SK-N-SH (cell line): ENCODE results near the gene C3orf85. TPM values are rescaled to one million over a fixed set of nuclear protein-coding genes. Genes with fewer than 3 reads are reported as not detected.
"Not testable (repeated sequence)": the region's sequence is repeated elsewhere in the genome, so short reads cannot be mapped to it uniquely, and the experiment has no call there.

Source experiments
- CTCF ChIA-PET: fragments of 300-600, 350-600 bp; formaldehyde crosslinking; extraction: SDS; loops from one replicate; lab custom pipeline; 2021; lab: Yijun Ruan, JAX
- POLR2A ChIA-PET: fragments of 350-600 bp; sonication (Branson Sonifier 250); formaldehyde crosslinking; extraction: SDS; loops from one replicate; lab custom pipeline; 2020; ENCODE audit warnings: antibody characterized with exemption, inconsistent platforms; lab: Yijun Ruan, JAX
- DNase-seq: peaks from one replicate; pipeline ENCODE4 v3.0.0; 2012
- H2AFZ ChIP-seq: fragments of 200-600 bp; sonication (generic); 2 replicates; pipeline ENCODE4 v1.8.1; 2016; ENCODE audit warnings: antibody characterized with exemption, mild to moderate bottlenecking, low read depth
- H3F3A ChIP-seq: fragments of 200-600 bp; sonication (generic); replicated peaks from 2 replicates; pipeline ENCODE3; 2016; ENCODE audit warnings: antibody characterized with exemption, mild to moderate bottlenecking; ENCODE audit not compliant: insufficient read depth
- H3K27ac ChIP-seq, 2 experiments: fragments of 200-500 bp in 1 of 2; fragments of 200-600 bp in 1 of 2; sonication (Bioruptor generic) in 1 of 2; sonication (generic), shearing (Covaris generic) in 1 of 2; 2 replicates each; pipeline versions ENCODE4 v1.5.1 to v1.6.1; 2014 to 2016; ENCODE audit warnings: low read depth in 2 of 2, inconsistent platforms in 1 of 2, low read length in 1 of 2, mild to moderate bottlenecking in 1 of 2, mixed read lengths in 1 of 2
- H3K27me3 ChIP-seq: fragments of 200-600 bp; sonication (generic), shearing (Covaris generic); 2 replicates; pipeline ENCODE4 v1.6.1; 2016; ENCODE audit warnings: mixed run types; ENCODE audit not compliant: insufficient read depth
- H3K36me3 ChIP-seq, 2 experiments: fragments of 200-500 bp in 1 of 2; fragments of 200-600 bp in 1 of 2; sonication (Bioruptor generic) in 1 of 2; sonication (generic) in 1 of 2; replicated peaks in 1 of 2; 2 replicates each; pipeline versions ENCODE3 to v1.5.1; 2014 to 2016; ENCODE audit warnings: low read length in 1 of 2, mild to moderate bottlenecking in 1 of 2; ENCODE audit not compliant: insufficient read depth in 2 of 2, control insufficient read depth in 1 of 2
- H3K4me1 ChIP-seq, 2 experiments: fragments of 200-500 bp in 1 of 2; fragments of 200-600 bp in 1 of 2; sonication (Bioruptor generic) in 1 of 2; sonication (generic), shearing (Covaris generic) in 1 of 2; 2 replicates each; pipeline versions ENCODE4 v1.5.1 to v1.6.1; 2014 to 2016; ENCODE audit warnings: low read depth in 1 of 2, low read length in 1 of 2, mixed run types in 1 of 2; ENCODE audit not compliant: insufficient read depth in 2 of 2, control insufficient read depth in 1 of 2
- H3K4me2 ChIP-seq: fragments of 200-600 bp; sonication (generic), shearing (Covaris generic); 2 replicates; pipeline ENCODE4 v1.6.1; 2017; ENCODE audit warnings: mixed run types
- H3K4me3 ChIP-seq, 2 experiments: fragments of 200-500 bp in 1 of 2; fragments of 200-600 bp in 1 of 2; sonication (Bioruptor generic) in 1 of 2; sonication (generic), shearing (Covaris generic) in 1 of 2; 2 replicates each; pipeline versions ENCODE4 v1.5.1 to v1.8.1; 2014 to 2016; ENCODE audit warnings: low read depth in 2 of 2, inconsistent platforms in 1 of 2, low read length in 1 of 2, mild to moderate bottlenecking in 1 of 2, mixed read lengths in 1 of 2, moderate library complexity in 1 of 2
- H3K79me2 ChIP-seq: fragments of 200-600 bp; sonication (generic); 2 replicates; pipeline ENCODE4 v1.8.1; 2017; ENCODE audit warnings: mild to moderate bottlenecking; ENCODE audit not compliant: insufficient read depth
- H3K9ac ChIP-seq: fragments of 200-600 bp; sonication (generic); 2 replicates; pipeline ENCODE4 v1.6.1; 2017; ENCODE audit warnings: mixed run types
- H3K9me2 ChIP-seq: fragments of 200-600 bp; sonication (generic); 2 replicates; pipeline ENCODE4 v1.6.1; 2017; ENCODE audit warnings: mixed run types
- H3K9me3 ChIP-seq: fragments of 200-600 bp; sonication (generic); 2 replicates; pipeline ENCODE4 v1.6.1; 2017; ENCODE audit warnings: mixed run types, mild to moderate bottlenecking, moderate library complexity
- H4K20me1 ChIP-seq: fragments of 200-600 bp; sonication (generic); 2 replicates; pipeline ENCODE4 v1.6.1; 2017; ENCODE audit warnings: mild to moderate bottlenecking, mixed run types; ENCODE audit not compliant: insufficient read depth
- CHD2 ChIP-seq: fragments of 150-350 bp; IDR thresholded peaks from 2 replicates; pipeline ENCODE4 v1.6.1; 2018; ENCODE audit warnings: low read length; ENCODE audit not compliant: partially characterized antibody
- ELF1 ChIP-seq: IDR thresholded peaks from 2 replicates; pipeline ENCODE4 v1.4.0; 2012
- EP300 ChIP-seq, 2 experiments: IDR thresholded peaks; 2 replicates each; pipeline versions ENCODE4 v1.4.0 to v1.6.1; 2012; ENCODE audit warnings: borderline replicate concordance in 1 of 2, low read depth in 1 of 2, low read length in 1 of 2
- EZH2phosphoT487 ChIP-seq: fragments of 200-600 bp; sonication (generic); IDR thresholded peaks from 2 replicates; pipeline ENCODE4 v1.6.1; 2017; ENCODE audit warnings: low read depth, mixed run types, mild to moderate bottlenecking, antibody characterized with exemption, moderate library complexity, borderline replicate concordance
- FOXJ3 ChIP-seq: sonication (generic); formaldehyde crosslinking; IDR thresholded peaks from 2 replicates; pipeline ENCODE4 v1.5.1; 2020; ENCODE audit warnings: mild to moderate bottlenecking, missing genetic modification reagents
- GATA2 ChIP-seq: sonication (generic); formaldehyde crosslinking; IDR thresholded peaks from 2 replicates; pipeline ENCODE4 v1.5.0; 2020; ENCODE audit warnings: mild to moderate bottlenecking, missing genetic modification reagents
- JUND ChIP-seq: IDR thresholded peaks from 2 replicates; pipeline ENCODE4 v1.4.0; 2012
- MEF2A ChIP-seq: IDR thresholded peaks from 2 replicates; pipeline ENCODE4 v1.4.0; 2012; ENCODE audit warnings: low read depth, borderline replicate concordance
- MXI1 ChIP-seq: IDR thresholded peaks from 2 replicates; pipeline ENCODE4 v1.6.1; 2012; ENCODE audit warnings: mild to moderate bottlenecking, low read depth, low read length, improper control_type of control experiment
- NFIC ChIP-seq: IDR thresholded peaks from 2 replicates; pipeline ENCODE4 v1.4.0; 2012; ENCODE audit warnings: borderline replicate concordance
- RAD21 ChIP-seq: IDR thresholded peaks from 2 replicates; pipeline ENCODE4 v1.6.1; 2012; ENCODE audit warnings: mild to moderate bottlenecking, low read length
- SMC3 ChIP-seq: IDR thresholded peaks from 2 replicates; pipeline ENCODE4 v1.6.1; 2012; ENCODE audit warnings: low read depth, low read length, improper control_type of control experiment
- TAF1 ChIP-seq: IDR thresholded peaks from 2 replicates; pipeline ENCODE4 v1.6.1; 2012; ENCODE audit warnings: low read depth, mild to moderate bottlenecking, low read length, moderate library complexity, borderline replicate concordance
- YY1 ChIP-seq: IDR thresholded peaks from 2 replicates; pipeline ENCODE4 v1.4.0; 2012; ENCODE audit warnings: low read depth, mild to moderate bottlenecking
- WGBS: methylation state at CpG from one replicate; pipeline ENCODE4 v1.1.6; 2017; ENCODE audit warnings: low lambda C conversion rate; 5-methylcytosine and 5-hydroxymethylcytosine counted together
- polyA plus RNA-seq, 3 experiments: library from polyadenylated mRNA; depleted of rRNA; stranded (reverse); fragments of >200 nt; gene quantifications; 2 replicates each; pipeline ENCODE4 v1.2.3, GENCODE V29; 2012
- TF ChIP-seq, protein P1 (sequence below): IDR thresholded peaks from 2 replicates; pipeline ENCODE4 v1.4.0; 2012; ENCODE audit warnings: low read depth
- TF ChIP-seq, protein P2 (sequence below): fragments of 150-350 bp; IDR thresholded peaks from 2 replicates; pipeline ENCODE4 v1.6.1; 2017; ENCODE audit warnings: antibody characterized with exemption, low read length, low read depth, borderline replicate concordance
- TF ChIP-seq, protein P3 (sequence below): IDR thresholded peaks from 2 replicates; pipeline ENCODE4; 2012

Gene C3orf85
- polyA plus RNA-seq, 1 of the 3 experiments (the other 2 are of a cell fraction): not detected

DNA sequence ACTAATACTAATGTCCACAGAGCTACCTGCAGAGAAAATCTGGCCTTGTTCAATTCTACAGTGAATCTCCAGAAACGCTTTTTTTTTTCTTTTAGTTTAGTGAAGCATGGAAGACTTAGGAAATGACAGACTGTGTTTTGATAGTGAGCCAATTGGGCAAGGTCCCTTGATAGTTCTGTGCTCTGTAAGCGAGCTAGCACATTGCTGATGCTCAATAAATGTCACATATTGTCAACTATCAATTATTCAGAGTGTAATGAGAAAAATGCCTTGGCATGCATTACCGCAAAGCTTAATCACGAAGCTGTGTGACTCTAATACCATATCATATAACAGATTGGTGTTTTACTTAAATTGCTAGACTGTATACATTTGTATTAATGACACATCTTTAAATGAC lies 5.2 kb upstream of the C3orf85 start:
- CTCF ChIA-PET: no interaction called here
- no peaks in the 10 kb centered on the region for H3K36me3 ChIP-seq
- H3K4me3 ChIP-seq: no peak overlapping the region
- TF ChIP-seq, protein P1, sequence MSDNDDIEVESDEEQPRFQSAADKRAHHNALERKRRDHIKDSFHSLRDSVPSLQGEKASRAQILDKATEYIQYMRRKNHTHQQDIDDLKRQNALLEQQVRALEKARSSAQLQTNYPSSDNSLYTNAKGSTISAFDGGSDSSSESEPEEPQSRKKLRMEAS: no peak
- no peak for TF ChIP-seq FOXJ3
- no peak for TF ChIP-seq EZH2phosphoT487
- no peak for TF ChIP-seq RAD21
- no peak for TF ChIP-seq TAF1
- TF ChIP-seq EP300 (IDR thresholded peaks at IDR 0.05; ENCODE audit: borderline replicate concordance in 1 of 2, low read depth in 1 of 2, low read length in 1 of 2): no peak
- TF ChIP-seq GATA2 (CRISPR knock-in tag): no peak
- H3K27ac ChIP-seq: no peak overlapping the region
- H3K4me1 ChIP-seq: no peaks in the 10 kb centered on the region
- 50% methylated on average over 4 of the region's 4 CpGs for WGBS
- no peaks in the 10 kb centered on the region for H3F3A ChIP-seq
- H3K4me2 ChIP-seq: no peak overlapping the region
- DNase-seq: no peak
- no peaks in the 10 kb centered on the region for H3K9me2 ChIP-seq
- H2AFZ ChIP-seq: no peak overlapping the region
- no peaks in the 10 kb centered on the region for H3K79me2 ChIP-seq
- no peaks in the 10 kb centered on the region for H3K9me3 ChIP-seq
- POLR2A ChIA-PET: no interaction called here
- H3K27me3 ChIP-seq: no peaks in the 10 kb centered on the region
- no peak overlapping the region for H3K9ac ChIP-seq
- no peaks in the 10 kb centered on the region for H4K20me1 ChIP-seq

DNA sequence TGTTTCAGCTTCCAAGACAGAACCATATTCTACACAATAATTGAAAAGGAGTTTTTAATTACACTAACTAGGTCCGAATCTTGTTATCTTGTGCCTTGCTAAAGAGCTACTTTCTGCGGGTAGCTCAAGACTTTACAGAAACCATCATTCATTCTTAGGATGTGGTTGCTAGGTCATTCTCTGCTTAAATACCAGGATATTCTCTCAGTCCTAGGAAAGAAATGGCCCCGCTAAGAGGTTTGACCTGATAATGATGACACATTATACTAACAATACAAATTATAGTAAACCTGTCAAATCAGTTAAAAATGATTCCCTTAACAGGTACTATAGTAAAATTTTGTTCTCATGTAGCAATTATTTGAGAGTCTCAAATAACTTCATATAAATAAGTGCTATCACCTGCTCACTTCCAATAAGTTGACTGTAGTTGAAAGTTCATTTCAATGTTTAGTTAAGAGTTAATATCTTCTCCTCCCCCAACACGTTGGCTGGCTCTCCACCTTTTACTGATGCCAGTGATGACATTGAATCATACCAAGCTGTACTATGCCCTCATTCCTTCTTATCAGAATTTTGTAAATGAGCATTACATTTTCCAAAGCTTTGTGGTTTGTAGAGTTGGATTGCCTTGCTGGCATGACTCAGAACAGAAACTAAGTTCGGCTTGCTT lies 3.6 kb upstream of the C3orf85 start:
- Histone ChIP-seq H3K36me3 (no peaks in the 10 kb centered on the region), H3K4me1 (no peaks in the 10 kb centered on the region), H2AFZ (no peak overlapping the region), H4K20me1 (no peaks in the 10 kb centered on the region), H3K9me2 (no peaks in the 10 kb centered on the region), H3K9me3 (no peaks in the 10 kb centered on the region), H3K4me3 (no peak overlapping the region), H3F3A (no peaks in the 10 kb centered on the region), H3K79me2 (no peaks in the 10 kb centered on the region), H3K27ac (no peak overlapping the region), H3K4me2 (no peak overlapping the region), H3K27me3 (no peaks in the 10 kb centered on the region), H3K9ac (no peak overlapping the region)
- TF ChIP-seq GATA2 (CRISPR knock-in tag) (no peak), FOXJ3 (no peak), RAD21 (no peak), SMC3 (no peak), NFIC (no peak), ELF1 (no peak), MXI1 (no peak), YY1 (no peak), JUND (no peak), CHD2 (no peak), MEF2A (no peak)
- TF ChIP-seq, protein P2, sequence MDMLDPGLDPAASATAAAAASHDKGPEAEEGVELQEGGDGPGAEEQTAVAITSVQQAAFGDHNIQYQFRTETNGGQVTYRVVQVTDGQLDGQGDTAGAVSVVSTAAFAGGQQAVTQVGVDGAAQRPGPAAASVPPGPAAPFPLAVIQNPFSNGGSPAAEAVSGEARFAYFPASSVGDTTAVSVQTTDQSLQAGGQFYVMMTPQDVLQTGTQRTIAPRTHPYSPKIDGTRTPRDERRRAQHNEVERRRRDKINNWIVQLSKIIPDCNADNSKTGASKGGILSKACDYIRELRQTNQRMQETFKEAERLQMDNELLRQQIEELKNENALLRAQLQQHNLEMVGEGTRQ: no peak
- TF ChIP-seq, protein P3, sequence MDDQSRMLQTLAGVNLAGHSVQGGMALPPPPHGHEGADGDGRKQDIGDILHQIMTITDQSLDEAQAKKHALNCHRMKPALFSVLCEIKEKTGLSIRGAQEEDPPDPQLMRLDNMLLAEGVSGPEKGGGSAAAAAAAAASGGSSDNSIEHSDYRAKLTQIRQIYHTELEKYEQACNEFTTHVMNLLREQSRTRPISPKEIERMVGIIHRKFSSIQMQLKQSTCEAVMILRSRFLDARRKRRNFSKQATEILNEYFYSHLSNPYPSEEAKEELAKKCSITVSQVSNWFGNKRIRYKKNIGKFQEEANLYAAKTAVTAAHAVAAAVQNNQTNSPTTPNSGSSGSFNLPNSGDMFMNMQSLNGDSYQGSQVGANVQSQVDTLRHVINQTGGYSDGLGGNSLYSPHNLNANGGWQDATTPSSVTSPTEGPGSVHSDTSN: no peak
- 46% methylated on average over 5 of the region's 5 CpGs for WGBS
- ChIA-PET POLR2A (no interaction called here), CTCF (no interaction called here)
- DNase-seq: no peak

DNA sequence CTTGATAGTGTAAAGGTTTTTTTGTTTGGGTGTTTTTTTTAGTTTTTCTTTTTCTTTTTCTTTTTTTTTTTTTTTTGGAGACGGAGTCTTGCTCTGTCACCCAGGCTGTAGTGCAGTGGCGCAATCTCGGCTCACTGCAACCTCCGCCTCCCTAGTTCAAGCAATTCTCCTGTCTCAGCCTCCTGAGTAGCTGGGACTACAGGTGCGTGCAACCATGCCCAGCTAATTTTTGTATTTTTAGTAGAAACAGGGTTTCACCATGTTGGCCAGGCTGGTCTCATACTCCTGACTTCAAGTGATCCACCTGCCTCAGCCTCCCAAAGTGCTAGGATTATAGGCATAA lies 3.1 kb upstream of the C3orf85 start:
- H4K20me1 ChIP-seq, H3K27ac ChIP-seq, H3F3A ChIP-seq, POLR2A ChIA-PET, H3K4me2 ChIP-seq, H3K4me3 ChIP-seq, H3K9me2 ChIP-seq, H3K9ac ChIP-seq, H3K36me3 ChIP-seq, H3K4me1 ChIP-seq, H3K27me3 ChIP-seq, CTCF ChIA-PET, H2AFZ ChIP-seq, H3K9me3 ChIP-seq, DNase-seq, H3K79me2 ChIP-seq: not testable (repeated sequence)
- 65% methylated on average over 5 of the region's 5 CpGs for WGBS
